Smooth muscle cell (in vitro differentiated cells): Measurements from ENCODE around the gene APMAP. TPM values are rescaled to one million over a fixed set of nuclear protein-coding genes. Genes with fewer than 3 reads are reported as not detected.

ENCODE experiments used
- DNase-seq: peaks from one replicate; lab custom pipeline; 2025; ENCODE audit not compliant: unreplicated experiment; lab: John Stamatoyannopoulos, UW
- H2AFZ ChIP-seq: fragments of 200-600 bp; sonication (generic); 2 replicates; pipeline ENCODE4 v1.6.0; 2016; ENCODE audit warnings: antibody characterized with exemption, low read depth, mild to moderate bottlenecking
- H3F3A ChIP-seq: fragments of 200-600 bp; sonication (generic); 2 replicates; pipeline ENCODE4 v1.6.0; 2017; ENCODE audit warnings: antibody characterized with exemption, low read depth
- H3K27ac ChIP-seq: fragments of 200-600 bp; sonication (generic); 2 replicates; pipeline ENCODE4 v1.5.1; 2016; ENCODE audit warnings: low read depth, mild to moderate bottlenecking
- H3K27me3 ChIP-seq: fragments of 200-600 bp; sonication (generic); 2 replicates; pipeline ENCODE4 v1.6.1; 2016; ENCODE audit warnings: low read depth, mild to moderate bottlenecking
- H3K36me3 ChIP-seq: fragments of 200-600 bp; sonication (generic); 2 replicates; pipeline ENCODE4 v1.5.1; 2016; ENCODE audit warnings: low read depth
- H3K4me1 ChIP-seq: fragments of 200-600 bp; sonication (generic); 2 replicates; pipeline ENCODE4 v1.5.1; 2016; ENCODE audit warnings: low read depth
- H3K4me2 ChIP-seq: fragments of 200-600 bp; sonication (generic); 2 replicates; pipeline ENCODE4 v1.6.0; 2016; ENCODE audit warnings: mild to moderate bottlenecking
- H3K4me3 ChIP-seq: fragments of 200-600 bp; sonication (generic); 2 replicates; pipeline ENCODE4 v1.5.1; 2016; ENCODE audit warnings: mild to moderate bottlenecking
- H3K79me2 ChIP-seq: fragments of 200-600 bp; sonication (generic); 2 replicates; pipeline ENCODE4 v1.6.0; 2016; ENCODE audit warnings: low read depth, mild to moderate bottlenecking
- H3K9ac ChIP-seq: fragments of 200-600 bp; sonication (generic); 2 replicates; pipeline ENCODE4 v1.6.0; 2016; ENCODE audit warnings: low read depth
- H3K9me3 ChIP-seq: fragments of 200-600 bp; sonication (generic); replicated peaks from 2 replicates; pipeline ENCODE4 v1.5.1; 2016; ENCODE audit warnings: low read depth
- H4K20me1 ChIP-seq: fragments of 200-600 bp; sonication (generic); 2 replicates; pipeline ENCODE4 v1.6.0; 2016; ENCODE audit warnings: low read depth
- CTCF ChIP-seq: fragments of 200-600 bp; sonication (generic); IDR thresholded peaks from 2 replicates; pipeline ENCODE4 v1.5.1; 2017; ENCODE audit warnings: borderline replicate concordance, mild to moderate bottlenecking, antibody characterized with exemption; ENCODE audit not compliant: insufficient read depth, poor library complexity, severe bottlenecking
- WGBS: methylation state at CpG from one replicate; pipeline ENCODE4 v1.1.7; 2016; ENCODE audit warnings: low lambda C conversion rate; 5-methylcytosine and 5-hydroxymethylcytosine counted together
- polyA plus RNA-seq: library from polyadenylated mRNA; unstranded; fragments of >200 nt; fragmentation: Nextera tagmentation; extraction: Ambion mirVana; gene quantifications from 2 replicates; pipeline ENCODE4 v1.2.1, GENCODE V29; 2016
- total RNA-seq: library from RNA; depleted of rRNA; stranded (reverse); fragments of >200 nt; gene quantifications from 2 replicates; pipeline ENCODE4 v1.2.3, GENCODE V29; 2014

Gene APMAP
- total and polyA plus RNA-seq, 2 experiments from 2014 or later = 54.4 to 86.9 TPM

GRCh38 chr20:25020345-25020744 lies 27.8 kb upstream of the APMAP start:
- no peaks in the 10 kb centered on the region for H3K4me1 ChIP-seq
- H3K27me3 ChIP-seq = no peaks in the 10 kb centered on the region
- H3F3A ChIP-seq = no peaks in the 10 kb centered on the region
- H2AFZ ChIP-seq = no peak overlapping the region
- no peaks in the 10 kb centered on the region for H4K20me1 ChIP-seq
- no peak overlapping the region for H3K4me2 ChIP-seq
- no peaks in the 10 kb centered on the region for H3K79me2 ChIP-seq
- H3K27ac ChIP-seq = no peak overlapping the region
- H3K9ac ChIP-seq = no peak overlapping the region
- no peak for DNase-seq
- WGBS = 92% methylated on average over 5 of the region's 5 CpGs
- TF ChIP-seq CTCF = no peak
- H3K9me3 ChIP-seq = no peaks in the 10 kb centered on the region
- H3K36me3 ChIP-seq = no peaks in the 10 kb centered on the region
- H3K4me3 ChIP-seq = no peak overlapping the region

GRCh38 chr20:25019381-25020155 lies 27.0 kb upstream of the APMAP start:
- no peak for TF ChIP-seq CTCF
- H3K4me1 ChIP-seq = no peaks in the 10 kb centered on the region
- H3K79me2 ChIP-seq = no peaks in the 10 kb centered on the region
- H3F3A ChIP-seq = no peaks in the 10 kb centered on the region
- no peaks in the 10 kb centered on the region for H4K20me1 ChIP-seq
- no peaks in the 10 kb centered on the region for H3K27me3 ChIP-seq
- H3K36me3 ChIP-seq = no peaks in the 10 kb centered on the region
- DNase-seq = no peak
- no peak overlapping the region for H3K4me3 ChIP-seq
- H3K27ac ChIP-seq = no peak overlapping the region
- no peak overlapping the region for H2AFZ ChIP-seq
- H3K9ac ChIP-seq = no peak overlapping the region
- no peak overlapping the region for H3K4me2 ChIP-seq
- WGBS = 85% methylated on average over 16 of the region's 16 CpGs
- H3K9me3 ChIP-seq = no peaks in the 10 kb centered on the region

- Histone ChIP-seq H2AFZ (no peak overlapping the region), H3K27ac (no peak overlapping the region), H3K4me3 (no peak overlapping the region), H3K79me2 (no peaks in the 10 kb centered on the region), H3K4me1 (no peaks in the 10 kb centered on the region), H3K36me3 (no peaks in the 10 kb centered on the region), H3K9me3 (no peaks in the 10 kb centered on the region), H3K4me2 (no peak overlapping the region), H3K9ac (no peak overlapping the region), H3K27me3 (no peaks in the 10 kb centered on the region), H4K20me1 (no peaks in the 10 kb centered on the region), H3F3A (no peaks in the 10 kb centered on the region)
- 97% methylated on average over 6 of the region's 6 CpGs for WGBS
- no peak for TF ChIP-seq CTCF
- no peak for DNase-seq
These were observed 26.3 kb upstream of the APMAP start for GRCh38 chr20:25018841-25019240.

GRCh38 chr20:25018425-25018824 lies 25.9 kb upstream of the APMAP start:
- no peak for TF ChIP-seq CTCF
- no peak overlapping the region for H3K9ac ChIP-seq
- DNase-seq = no peak
- no peak overlapping the region for H3K4me3 ChIP-seq
- H4K20me1 ChIP-seq = no peaks in the 10 kb centered on the region
- H2AFZ ChIP-seq = no peak overlapping the region
- H3K4me2 ChIP-seq = no peak overlapping the region
- H3K36me3 ChIP-seq = no peaks in the 10 kb centered on the region
- H3K27ac ChIP-seq = no peak overlapping the region
- no peaks in the 10 kb centered on the region for H3K4me1 ChIP-seq
- H3K27me3 ChIP-seq = no peaks in the 10 kb centered on the region
- no peaks in the 10 kb centered on the region for H3K9me3 ChIP-seq
- H3K79me2 ChIP-seq = no peaks in the 10 kb centered on the region
- WGBS = 85% methylated on average over 2 of the region's 2 CpGs
- no peaks in the 10 kb centered on the region for H3F3A ChIP-seq
